Measurements from ENCODE around the gene GET3.

The GET3 gene

GRCh38 chr19:12792051-12792852 lies 55.0 kb downstream of the GET3 start:
- peak overlapping the region; percentile 96 for H3K27ac ChIP-seq
- TF ChIP-seq, protein P1, sequence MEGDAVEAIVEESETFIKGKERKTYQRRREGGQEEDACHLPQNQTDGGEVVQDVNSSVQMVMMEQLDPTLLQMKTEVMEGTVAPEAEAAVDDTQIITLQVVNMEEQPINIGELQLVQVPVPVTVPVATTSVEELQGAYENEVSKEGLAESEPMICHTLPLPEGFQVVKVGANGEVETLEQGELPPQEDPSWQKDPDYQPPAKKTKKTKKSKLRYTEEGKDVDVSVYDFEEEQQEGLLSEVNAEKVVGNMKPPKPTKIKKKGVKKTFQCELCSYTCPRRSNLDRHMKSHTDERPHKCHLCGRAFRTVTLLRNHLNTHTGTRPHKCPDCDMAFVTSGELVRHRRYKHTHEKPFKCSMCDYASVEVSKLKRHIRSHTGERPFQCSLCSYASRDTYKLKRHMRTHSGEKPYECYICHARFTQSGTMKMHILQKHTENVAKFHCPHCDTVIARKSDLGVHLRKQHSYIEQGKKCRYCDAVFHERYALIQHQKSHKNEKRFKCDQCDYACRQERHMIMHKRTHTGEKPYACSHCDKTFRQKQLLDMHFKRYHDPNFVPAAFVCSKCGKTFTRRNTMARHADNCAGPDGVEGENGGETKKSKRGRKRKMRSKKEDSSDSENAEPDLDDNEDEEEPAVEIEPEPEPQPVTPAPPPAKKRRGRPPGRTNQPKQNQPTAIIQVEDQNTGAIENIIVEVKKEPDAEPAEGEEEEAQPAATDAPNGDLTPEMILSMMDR (conservative IDR thresholded peaks at IDR 0.05), result no peak
- no peak; the same call in 1 of the 2 replicates for TF ChIP-seq ZFX (IDR thresholded peaks at IDR 0.05)

DNA sequence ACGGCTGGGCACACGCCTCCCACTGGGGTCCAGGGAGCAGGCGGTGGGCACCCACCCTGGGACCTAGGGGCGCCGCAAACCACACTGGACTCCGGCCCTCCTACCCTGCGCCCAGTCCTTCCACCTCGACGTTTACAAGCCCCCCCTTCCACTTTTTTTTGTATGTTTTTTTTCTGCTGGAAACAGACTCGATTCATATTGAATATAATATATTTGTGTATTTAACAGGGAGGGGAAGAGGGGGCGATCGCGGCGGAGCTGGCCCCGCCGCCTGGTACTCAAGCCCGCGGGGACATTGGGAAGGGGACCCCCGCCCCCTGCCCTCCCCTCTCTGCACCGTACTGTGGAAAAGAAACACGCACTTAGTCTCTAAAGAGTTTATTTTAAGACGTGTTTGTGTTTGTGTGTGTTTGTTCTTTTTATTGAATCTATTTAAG lies 55.6 kb downstream of the GET3 start:
- TF ChIP-seq, protein P1 (conservative IDR thresholded peaks at IDR 0.05), result no peak
- no peak for TF ChIP-seq ZFX (IDR thresholded peaks at IDR 0.05)
- peak overlapping the region; percentile 96 for H3K27ac ChIP-seq

DNA sequence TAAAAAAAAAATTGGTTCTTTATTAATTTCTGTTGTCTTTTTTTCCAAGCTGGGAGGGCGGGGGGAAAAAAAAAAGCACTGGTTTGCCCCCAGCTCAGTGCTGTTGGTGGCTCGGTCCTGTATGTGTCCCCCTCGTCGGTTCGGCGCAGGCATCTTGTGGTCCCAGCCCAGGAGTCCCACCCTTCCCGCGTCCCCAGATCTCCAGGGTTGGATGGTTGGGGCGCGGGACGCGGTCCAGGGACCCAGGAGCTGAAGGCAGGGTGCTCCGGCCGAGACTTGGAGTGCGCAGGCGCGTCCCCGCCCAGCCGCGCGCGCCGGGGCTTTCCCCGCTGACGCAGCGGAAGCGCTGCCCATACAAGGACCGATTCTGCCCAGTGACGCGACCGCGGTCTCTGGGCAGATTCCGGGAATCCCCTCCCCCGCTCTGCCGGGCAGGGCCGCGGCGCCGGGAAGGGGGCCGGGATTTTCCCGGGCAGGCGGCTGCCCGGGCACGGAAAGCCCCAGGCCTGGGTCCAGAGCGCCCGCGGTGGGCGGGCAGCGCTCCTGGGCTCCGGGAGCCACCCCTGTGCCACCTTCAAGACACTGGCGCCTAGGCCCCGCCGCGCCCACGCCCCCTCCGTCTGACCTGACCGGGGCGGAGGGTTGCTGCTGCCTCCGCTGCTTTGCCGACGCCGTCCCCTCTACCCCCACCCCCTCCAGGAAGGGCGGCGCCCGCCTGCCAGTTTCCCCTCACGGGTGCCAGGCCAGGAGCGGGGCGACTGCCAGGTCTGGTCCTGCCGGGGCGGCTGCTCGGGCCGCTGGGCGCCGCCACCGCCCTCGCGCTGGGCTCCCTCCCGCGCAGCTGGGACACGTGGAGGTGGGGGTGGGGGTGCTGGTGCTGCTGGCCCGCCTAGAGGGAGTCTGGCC lies 56.2 kb downstream of the GET3 start:
- TF ChIP-seq ZFX (IDR thresholded peaks at IDR 0.05), result peak; percentile 8; the same call in 1 of the 2 replicates
- TF ChIP-seq, protein P1 (conservative IDR thresholded peaks at IDR 0.05), result no peak
- H3K27ac ChIP-seq, result peak overlapping the region; percentile 96

DNA sequence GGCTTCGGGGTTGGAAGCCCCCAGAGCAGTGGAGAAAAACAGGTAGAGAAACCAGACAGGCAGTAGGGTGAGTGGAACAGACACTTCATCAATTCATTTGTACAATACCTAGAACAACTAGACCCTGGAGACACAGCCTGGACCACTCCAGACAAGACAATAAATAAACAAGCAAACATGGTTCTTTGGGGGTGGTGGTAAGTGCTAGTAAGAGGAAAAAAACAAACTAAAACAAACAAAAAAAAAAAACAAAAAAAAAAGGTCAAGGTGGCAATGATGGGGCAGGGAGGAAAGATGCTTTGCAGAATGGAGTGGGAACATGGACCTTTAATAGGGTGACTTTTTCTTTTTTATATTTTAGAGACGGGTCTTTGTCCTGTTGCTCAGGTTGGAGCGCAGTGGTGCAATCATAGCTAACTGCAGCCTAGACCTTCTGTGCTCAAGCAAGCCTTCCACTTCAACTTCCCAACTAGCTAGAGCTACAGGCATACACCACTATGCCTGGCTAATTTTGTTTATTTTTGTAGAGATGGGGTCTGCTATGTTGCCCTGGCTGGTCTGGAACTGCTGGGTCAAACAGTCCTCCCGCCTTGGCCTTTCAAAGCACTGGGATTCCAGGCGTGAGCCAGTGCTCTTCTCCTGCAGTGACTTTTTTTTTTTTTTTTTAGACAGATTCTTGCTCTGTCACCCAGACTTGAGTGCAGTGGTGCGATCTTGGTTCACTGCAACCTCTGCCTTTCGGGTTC lies 57.1 kb downstream of the GET3 start:
- peak overlapping the region; percentile 96 for H3K27ac ChIP-seq
- TF ChIP-seq, protein P1 (conservative IDR thresholded peaks at IDR 0.05), result no peak
- TF ChIP-seq ZFX (IDR thresholded peaks at IDR 0.05), result no peak

GRCh38 chr19:12794971-12795381 lies 57.7 kb downstream of the GET3 start:
- H3K27ac ChIP-seq, result peak overlapping the region; percentile 96
- TF ChIP-seq, protein P1 (conservative IDR thresholded peaks at IDR 0.05), result no peak
- TF ChIP-seq ZFX (IDR thresholded peaks at IDR 0.05), result no peak

GRCh38 chr19:12796146-12797071 lies 59.1 kb downstream of the GET3 start:
- TF ChIP-seq ZFX (IDR thresholded peaks at IDR 0.05), result no peak
- TF ChIP-seq, protein P1 (conservative IDR thresholded peaks at IDR 0.05), result peak; percentile 96

More at GRCh38 chr19:12796146-12797071, 59.1 kb downstream of the GET3 start:
- H3K27ac ChIP-seq, result peak overlapping the region; percentile 33

Measured in C4-2B (cell line).